GM21390 (cell line): ENCODE results near the gene NME2.

ENCODE experiments used
- ATAC-seq: cut with Tn5 transposase; IDR thresholded peaks from one replicate; pipeline ENCODE4 v1.9.1; 2021; ENCODE audit not compliant: unreplicated experiment

Gene NME2

DNA sequence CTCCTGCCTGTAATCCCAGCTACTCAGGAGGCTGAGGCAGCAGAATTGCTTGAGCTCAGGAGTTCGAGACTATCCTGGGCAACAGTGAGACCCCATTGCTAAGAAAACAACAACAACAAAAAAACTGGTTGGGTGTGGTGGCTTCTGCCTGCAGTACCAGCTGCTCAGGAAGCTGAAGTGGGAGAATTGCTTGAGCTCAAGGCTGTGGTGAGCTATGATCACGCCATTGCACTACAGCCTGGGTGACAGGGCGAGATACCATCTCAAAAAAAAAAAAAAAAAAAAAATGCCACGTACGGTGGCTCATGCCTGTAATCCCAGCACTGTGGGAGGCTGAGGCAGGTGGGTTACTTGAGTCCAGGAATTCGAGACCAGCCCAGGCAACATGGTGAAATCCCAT lies 34.1 kb downstream of the NME2 start:
- no peak for ATAC-seq

GRCh38 chr17:51200846-51201245 lies 34.6 kb downstream of the NME2 start:
- no peak for ATAC-seq

DNA sequence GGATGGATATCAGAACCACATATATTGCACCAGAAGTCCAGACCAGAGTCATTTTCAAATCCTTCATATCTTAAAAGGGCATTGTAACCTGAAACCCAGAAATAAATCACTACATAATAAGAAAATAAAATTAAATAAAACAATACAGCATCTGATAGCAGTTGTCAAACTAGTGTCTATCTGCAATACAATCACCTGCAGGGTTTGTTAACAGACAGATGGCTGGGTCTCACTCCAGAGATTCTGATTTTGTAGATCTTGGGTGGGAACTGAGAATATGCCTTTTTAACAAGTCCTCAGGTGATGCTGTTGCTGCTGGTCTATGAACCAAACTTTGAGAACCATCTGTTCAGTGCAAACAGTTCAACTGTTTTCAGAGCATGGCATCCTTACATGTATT lies 37.6 kb downstream of the NME2 start:
- no peak for ATAC-seq

DNA sequence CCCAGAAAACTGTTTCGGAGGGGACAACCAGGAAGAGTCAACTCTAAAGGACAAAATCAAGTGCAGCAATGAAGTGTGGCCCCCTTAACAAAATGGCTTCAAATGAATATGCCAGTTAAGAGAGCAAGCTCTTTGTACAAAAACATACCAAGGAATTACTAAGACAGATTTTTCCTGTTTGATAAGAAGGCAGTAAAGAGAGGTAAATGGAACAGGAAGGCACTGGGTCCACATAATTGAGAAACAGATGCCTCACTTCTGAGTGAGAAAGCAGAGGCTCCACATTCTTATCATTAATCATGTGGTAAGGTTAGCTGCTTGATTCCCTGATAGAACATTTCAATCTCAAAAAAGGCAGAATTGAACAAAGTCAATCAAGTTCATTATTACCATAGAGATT lies 48.7 kb downstream of the NME2 start:
- ATAC-seq, result no peak

DNA sequence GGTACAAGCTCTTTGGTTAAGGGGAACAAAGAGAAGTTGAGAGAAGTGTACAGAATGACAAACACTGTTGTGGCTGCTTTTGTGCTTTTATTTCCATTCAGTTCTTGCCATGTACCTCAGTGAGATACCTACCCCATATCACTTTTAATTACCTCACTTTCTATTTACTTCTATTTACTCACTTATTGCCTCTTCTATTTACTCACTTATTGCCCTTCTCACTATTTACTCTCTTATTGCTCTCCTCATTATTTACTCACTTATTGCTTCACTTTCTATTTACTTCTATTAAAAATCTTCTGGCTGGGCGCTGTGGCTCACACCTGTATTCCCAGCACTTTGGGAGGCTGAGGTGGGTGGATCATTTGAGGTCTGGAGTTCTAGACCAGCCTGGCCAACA lies 51.7 kb downstream of the NME2 start:
- no peak for ATAC-seq

- no peak for ATAC-seq
These were observed 55.1 kb downstream of the NME2 start for GRCh38 chr17:51221322-51221721.
